Measurements from ENCODE around the gene PBLD.
"Not testable (repeated sequence)": the region's sequence is repeated elsewhere in the genome, so short reads cannot be mapped to it uniquely, and the experiment has no call there.

The PBLD gene

DNA sequence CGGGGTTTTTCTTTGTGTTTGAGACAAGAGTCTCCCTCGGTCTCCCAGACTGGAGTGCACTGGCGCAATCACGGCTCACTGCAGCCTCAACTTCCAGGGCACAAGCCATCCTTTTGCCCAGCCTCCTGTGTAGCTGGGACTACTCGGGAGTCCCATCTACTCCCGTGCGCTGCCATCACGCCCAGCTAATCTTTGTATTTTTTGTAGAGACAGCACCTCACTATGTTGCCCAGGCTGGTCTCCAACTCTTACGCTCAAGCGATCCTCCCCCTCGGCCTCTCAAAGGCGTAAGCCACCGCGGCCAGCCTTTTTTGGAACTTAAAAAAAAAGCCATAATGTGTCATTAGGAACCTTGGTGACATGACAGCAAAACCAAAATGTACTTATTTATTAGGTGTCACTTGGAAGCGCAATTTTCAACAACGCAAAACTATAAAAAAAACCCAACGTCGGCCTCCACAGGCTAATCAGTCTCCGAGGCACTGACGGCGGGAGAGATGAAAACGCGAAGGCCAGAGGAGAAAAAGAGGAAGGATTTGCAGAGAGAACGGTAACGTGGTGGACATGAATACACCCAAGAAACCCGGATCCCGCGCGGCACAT is 1.8 kb downstream of the PBLD start:
- H3K4me1 ChIP-seq (ENCODE audit: control insufficient read depth, insufficient read depth, low read length, poor library complexity, severe bottlenecking) = peaks cover 21% of the 10 kb centered on the region
- H3K27ac ChIP-seq (ENCODE audit: insufficient read depth, low read length, poor library complexity, severe bottlenecking) = peak overlapping the region; percentile 98
- H3K9me3 ChIP-seq (ENCODE audit: control insufficient read depth, low read length) = no peaks in the 10 kb centered on the region
- DNase-seq = no peak
- H3K4me3 ChIP-seq (ENCODE audit: insufficient read depth, low read depth, low read length, poor library complexity, severe bottlenecking) = peak overlapping the region; percentile 100
- H3K36me3 ChIP-seq (ENCODE audit: control insufficient read depth, insufficient read depth, low read length) = peaks cover 4% of the 10 kb centered on the region
- no peaks in the 10 kb centered on the region for H3K27me3 ChIP-seq (replicated peaks; ENCODE audit: control insufficient read depth, insufficient read depth, low read length, poor library complexity, severe bottlenecking)

DNA sequence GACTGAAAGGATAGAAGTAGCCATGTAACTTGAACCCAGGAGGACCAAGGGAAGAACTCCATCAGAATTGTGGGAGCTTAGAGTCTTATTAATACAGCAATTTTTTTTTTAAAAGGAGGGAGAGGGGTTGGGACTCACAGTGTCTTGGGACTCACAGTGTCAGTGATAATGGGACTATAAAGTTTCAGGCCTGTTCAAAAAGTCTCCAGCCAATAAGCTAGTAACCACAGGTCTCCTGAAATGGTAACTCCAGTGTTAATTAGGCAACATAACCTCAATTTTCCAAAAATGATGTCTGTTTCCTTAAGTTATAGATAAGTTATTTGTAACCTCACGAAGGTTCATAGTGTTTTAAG is 3.2 kb downstream of the PBLD start:
- no peak for DNase-seq
- Histone ChIP-seq H3K4me3 (ENCODE audit: insufficient read depth, low read depth, low read length, poor library complexity, severe bottlenecking) (no peak overlapping the region), H3K27ac (ENCODE audit: insufficient read depth, low read length, poor library complexity, severe bottlenecking) (no peak overlapping the region), H3K36me3 (ENCODE audit: control insufficient read depth, insufficient read depth, low read length) (peaks cover 4% of the 10 kb centered on the region), H3K9me3 (ENCODE audit: control insufficient read depth, low read length) (no peaks in the 10 kb centered on the region), H3K4me1 (ENCODE audit: control insufficient read depth, insufficient read depth, low read length, poor library complexity, severe bottlenecking) (peaks cover 13% of the 10 kb centered on the region), H3K27me3 (replicated peaks; ENCODE audit: control insufficient read depth, insufficient read depth, low read length, poor library complexity, severe bottlenecking) (no peaks in the 10 kb centered on the region)

DNA sequence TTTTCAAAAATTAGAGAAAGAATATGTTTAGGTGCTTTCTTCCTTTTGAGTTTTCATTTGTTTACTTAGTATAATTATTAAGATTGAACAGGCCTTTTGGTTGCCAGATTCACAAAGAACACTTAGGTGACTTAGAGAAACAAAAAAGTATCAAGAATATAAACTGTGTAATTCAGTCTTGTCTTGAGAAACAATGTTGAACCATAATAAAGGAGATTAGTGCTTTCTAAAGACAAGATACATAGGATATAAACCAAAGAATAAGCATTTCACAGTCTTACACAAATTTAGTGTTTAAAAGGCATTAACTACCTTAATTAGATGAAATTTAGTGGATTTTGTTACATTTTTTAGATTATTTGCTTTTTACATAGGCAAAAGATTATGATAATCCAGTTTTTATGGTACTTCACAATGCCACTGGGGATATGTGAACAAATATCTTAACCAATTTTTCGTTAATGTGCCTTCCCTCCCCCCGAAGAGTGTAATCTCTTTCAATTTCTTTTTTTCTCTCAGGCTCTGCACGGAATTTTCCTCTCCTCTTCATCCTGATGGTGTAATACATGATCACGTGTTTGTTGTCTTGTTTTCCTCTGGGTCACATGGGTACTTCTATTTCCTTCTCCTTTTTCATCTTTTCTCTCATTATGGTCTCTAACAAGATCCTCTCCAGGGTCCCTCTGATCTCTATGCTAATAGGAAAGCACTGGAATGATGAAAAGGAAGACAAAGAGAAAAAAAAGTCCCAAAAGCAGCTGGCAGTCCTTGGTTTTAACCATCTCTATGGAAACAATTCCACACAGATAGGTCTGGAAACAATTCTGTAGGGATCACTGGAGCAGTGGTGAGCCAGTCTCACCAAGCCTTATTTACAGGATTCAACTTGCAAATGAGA is 4.6 kb downstream of the PBLD start:
- DNase-seq = no peak
- H3K4me3 ChIP-seq (ENCODE audit: insufficient read depth, low read depth, low read length, poor library complexity, severe bottlenecking) = no peak overlapping the region
- H3K4me1 ChIP-seq (ENCODE audit: control insufficient read depth, insufficient read depth, low read length, poor library complexity, severe bottlenecking) = peaks cover 6% of the 10 kb centered on the region
- no peak overlapping the region for H3K27ac ChIP-seq (ENCODE audit: insufficient read depth, low read length, poor library complexity, severe bottlenecking)
- no peaks in the 10 kb centered on the region for H3K27me3 ChIP-seq (replicated peaks; ENCODE audit: control insufficient read depth, insufficient read depth, low read length, poor library complexity, severe bottlenecking)
- H3K36me3 ChIP-seq (ENCODE audit: control insufficient read depth, insufficient read depth, low read length) = peaks cover 4% of the 10 kb centered on the region
- no peaks in the 10 kb centered on the region for H3K9me3 ChIP-seq (ENCODE audit: control insufficient read depth, low read length)

DNA sequence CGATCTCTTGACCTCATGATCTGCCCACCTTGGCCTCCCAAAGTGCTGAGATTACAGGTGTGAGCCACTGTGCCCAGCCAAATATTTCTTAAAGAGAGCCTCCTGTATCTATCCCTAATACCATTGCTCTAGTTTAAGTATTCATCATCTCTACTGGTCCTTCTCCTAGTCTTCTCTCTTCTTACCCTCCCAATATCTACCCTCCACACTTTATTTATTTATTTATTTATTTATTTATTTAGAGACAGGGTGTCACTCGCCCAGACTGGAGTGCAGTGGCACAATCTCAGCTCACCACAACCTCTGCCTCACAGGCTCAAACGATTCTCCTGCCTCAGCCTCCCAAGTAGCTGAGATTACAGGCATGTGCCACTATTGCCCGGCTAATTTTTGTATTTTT is 8.3 kb downstream of the PBLD start:
- not testable (repeated sequence) for H3K9me3 ChIP-seq (ENCODE audit: control insufficient read depth, low read length); H3K4me3 ChIP-seq (ENCODE audit: insufficient read depth, low read depth, low read length, poor library complexity, severe bottlenecking); H3K27me3 ChIP-seq (replicated peaks; ENCODE audit: control insufficient read depth, insufficient read depth, low read length, poor library complexity, severe bottlenecking); H3K27ac ChIP-seq (ENCODE audit: insufficient read depth, low read length, poor library complexity, severe bottlenecking); H3K4me1 ChIP-seq (ENCODE audit: control insufficient read depth, insufficient read depth, low read length, poor library complexity, severe bottlenecking); DNase-seq; H3K36me3 ChIP-seq (ENCODE audit: control insufficient read depth, insufficient read depth, low read length)

DNA sequence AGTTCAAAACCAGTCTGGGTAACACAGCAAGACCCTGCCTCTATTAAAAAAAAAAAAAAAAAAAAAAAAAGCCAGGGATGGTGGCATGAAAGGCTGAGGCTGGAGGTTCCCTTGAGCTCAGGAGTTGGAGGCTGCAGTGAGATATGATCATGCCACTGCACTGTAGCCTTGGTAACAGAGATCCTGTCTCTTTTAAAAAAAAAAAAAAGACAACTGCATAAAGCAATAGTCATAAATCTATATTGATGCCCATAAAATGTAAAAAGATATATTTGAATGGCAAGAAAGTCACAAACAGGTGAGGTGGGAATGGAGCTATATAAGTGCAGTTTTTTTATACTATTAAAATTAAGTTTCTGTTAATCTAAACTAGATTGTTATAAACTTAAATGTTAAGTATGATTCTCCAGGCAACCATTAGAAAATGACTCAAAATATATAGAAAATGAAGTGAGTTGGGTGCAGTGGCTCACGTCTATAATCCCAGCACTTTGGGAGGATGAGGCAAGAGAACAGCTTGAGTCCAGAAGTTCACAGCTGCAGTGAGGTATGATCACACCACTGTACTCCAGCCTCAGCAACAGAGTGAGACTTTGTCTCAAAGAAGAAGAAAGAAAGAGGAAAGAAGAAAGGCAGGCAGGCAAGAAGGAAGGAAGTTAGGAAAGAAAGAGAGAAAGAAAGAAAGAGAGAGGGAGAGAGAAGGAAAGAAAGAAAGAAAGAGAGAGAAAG is 14.2 kb downstream of the PBLD start:
- no peaks in the 10 kb centered on the region for H3K27me3 ChIP-seq (replicated peaks; ENCODE audit: control insufficient read depth, insufficient read depth, low read length, poor library complexity, severe bottlenecking)
- no peak overlapping the region for H3K27ac ChIP-seq (ENCODE audit: insufficient read depth, low read length, poor library complexity, severe bottlenecking)
- no peaks in the 10 kb centered on the region for H3K4me1 ChIP-seq (ENCODE audit: control insufficient read depth, insufficient read depth, low read length, poor library complexity, severe bottlenecking)
- H3K9me3 ChIP-seq (ENCODE audit: control insufficient read depth, low read length) = no peaks in the 10 kb centered on the region
- H3K36me3 ChIP-seq (ENCODE audit: control insufficient read depth, insufficient read depth, low read length) = no peaks in the 10 kb centered on the region
- no peak overlapping the region for H3K4me3 ChIP-seq (ENCODE audit: insufficient read depth, low read depth, low read length, poor library complexity, severe bottlenecking)
- DNase-seq = no peak

DNA sequence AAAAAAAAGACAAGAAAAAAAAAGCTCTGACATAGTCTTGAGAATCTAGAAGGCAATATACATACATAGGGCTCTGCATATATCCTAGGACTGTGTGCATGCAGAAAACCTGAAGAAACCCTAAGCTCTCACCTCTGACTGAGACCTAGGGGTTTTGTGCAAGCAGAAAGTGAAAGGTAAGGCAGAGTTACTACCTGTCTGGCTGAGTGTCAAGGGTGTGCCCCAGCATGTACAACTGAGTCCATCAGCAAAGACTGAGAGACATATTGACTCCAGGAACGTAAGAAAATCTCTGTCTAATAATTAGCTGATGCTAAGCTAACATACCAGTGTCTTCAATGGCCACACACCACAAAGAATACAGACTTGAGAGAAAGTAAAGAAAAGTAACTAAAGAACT is 17.1 kb downstream of the PBLD start:
- Histone ChIP-seq H3K9me3 (ENCODE audit: control insufficient read depth, low read length) (no peaks in the 10 kb centered on the region), H3K27ac (ENCODE audit: insufficient read depth, low read length, poor library complexity, severe bottlenecking) (no peak overlapping the region)

DNA sequence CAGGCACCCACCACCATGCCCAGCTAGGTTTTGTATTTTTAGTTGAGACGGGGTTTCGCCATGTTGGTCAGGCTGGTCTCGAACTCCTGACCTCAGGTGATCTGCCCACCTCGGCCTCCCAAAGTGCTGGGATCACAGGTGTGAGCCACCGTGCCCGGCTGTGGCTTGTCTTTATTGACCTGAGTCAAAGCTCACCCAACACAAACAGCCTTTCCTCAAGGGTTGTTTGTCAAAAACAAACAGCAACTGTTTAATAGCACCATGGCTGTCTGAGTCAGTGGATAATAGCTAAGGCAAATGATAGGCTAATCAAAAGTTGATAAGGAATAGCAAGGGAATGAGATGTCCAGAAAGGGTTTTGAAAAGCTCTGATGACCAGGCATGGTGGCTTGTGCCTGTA is 17.8 kb downstream of the PBLD start:
- H3K9me3 ChIP-seq (ENCODE audit: control insufficient read depth, low read length); H3K27me3 ChIP-seq (replicated peaks; ENCODE audit: control insufficient read depth, insufficient read depth, low read length, poor library complexity, severe bottlenecking); H3K36me3 ChIP-seq (ENCODE audit: control insufficient read depth, insufficient read depth, low read length); H3K27ac ChIP-seq (ENCODE audit: insufficient read depth, low read length, poor library complexity, severe bottlenecking); H3K4me3 ChIP-seq (ENCODE audit: insufficient read depth, low read depth, low read length, poor library complexity, severe bottlenecking); DNase-seq; H3K4me1 ChIP-seq (ENCODE audit: control insufficient read depth, insufficient read depth, low read length, poor library complexity, severe bottlenecking): not testable (repeated sequence)

More for the DNA sequence above, 17.1 kb downstream of the PBLD start:
- no peak for DNase-seq
- no peak overlapping the region for H3K4me3 ChIP-seq (ENCODE audit: insufficient read depth, low read depth, low read length, poor library complexity, severe bottlenecking)
- H3K4me1 ChIP-seq (ENCODE audit: control insufficient read depth, insufficient read depth, low read length, poor library complexity, severe bottlenecking) = no peaks in the 10 kb centered on the region
- H3K36me3 ChIP-seq (ENCODE audit: control insufficient read depth, insufficient read depth, low read length) = no peaks in the 10 kb centered on the region
- H3K27me3 ChIP-seq (replicated peaks; ENCODE audit: control insufficient read depth, insufficient read depth, low read length, poor library complexity, severe bottlenecking) = no peaks in the 10 kb centered on the region

DNA sequence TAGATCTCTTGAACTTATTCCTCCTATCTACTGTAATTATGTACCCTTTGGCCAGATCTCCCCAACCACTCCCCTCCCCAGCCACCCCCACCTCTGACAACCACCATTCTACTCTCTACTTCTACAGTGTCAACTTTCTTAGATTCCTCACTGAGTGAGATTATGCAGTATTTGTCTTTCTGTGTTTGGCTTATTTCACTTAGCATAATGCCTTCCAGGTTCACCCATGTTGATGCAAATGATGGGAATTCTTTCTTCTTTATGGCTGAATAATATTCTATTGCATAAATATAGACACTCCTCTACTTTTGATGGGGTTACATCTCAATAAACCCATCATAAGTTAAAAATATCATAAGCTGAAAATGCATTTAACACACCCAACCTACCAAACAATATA is 22.2 kb downstream of the PBLD start:
- no peak for DNase-seq
- Histone ChIP-seq H3K27me3 (replicated peaks; ENCODE audit: control insufficient read depth, insufficient read depth, low read length, poor library complexity, severe bottlenecking) (no peaks in the 10 kb centered on the region), H3K27ac (ENCODE audit: insufficient read depth, low read length, poor library complexity, severe bottlenecking) (no peak overlapping the region), H3K36me3 (ENCODE audit: control insufficient read depth, insufficient read depth, low read length) (no peaks in the 10 kb centered on the region), H3K4me1 (ENCODE audit: control insufficient read depth, insufficient read depth, low read length, poor library complexity, severe bottlenecking) (no peaks in the 10 kb centered on the region), H3K4me3 (ENCODE audit: insufficient read depth, low read depth, low read length, poor library complexity, severe bottlenecking) (no peak overlapping the region), H3K9me3 (ENCODE audit: control insufficient read depth, low read length) (no peaks in the 10 kb centered on the region)

DNA sequence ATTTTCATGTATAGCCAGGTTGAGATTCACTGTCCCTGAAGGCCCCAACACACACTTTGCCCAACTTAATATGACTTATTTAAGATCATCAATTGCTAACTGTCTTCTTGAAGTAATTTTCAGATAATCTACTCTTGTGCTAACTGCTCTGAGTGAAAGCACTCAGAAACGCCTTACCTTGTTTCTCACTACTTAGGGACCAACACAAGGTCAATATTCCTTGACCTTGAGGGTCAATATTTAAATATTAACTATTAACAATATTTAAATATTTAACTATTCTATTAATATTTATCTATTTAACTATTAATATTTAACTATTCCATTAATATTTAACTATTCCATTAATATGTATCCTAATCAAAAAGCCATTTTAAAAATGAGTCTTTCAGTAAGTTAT is 26.9 kb downstream of the PBLD start:
- Histone ChIP-seq H3K36me3 (ENCODE audit: control insufficient read depth, insufficient read depth, low read length) (no peaks in the 10 kb centered on the region), H3K4me3 (ENCODE audit: insufficient read depth, low read depth, low read length, poor library complexity, severe bottlenecking) (no peak overlapping the region), H3K27ac (ENCODE audit: insufficient read depth, low read length, poor library complexity, severe bottlenecking) (no peak overlapping the region), H3K9me3 (ENCODE audit: control insufficient read depth, low read length) (no peaks in the 10 kb centered on the region), H3K4me1 (ENCODE audit: control insufficient read depth, insufficient read depth, low read length, poor library complexity, severe bottlenecking) (no peaks in the 10 kb centered on the region), H3K27me3 (replicated peaks; ENCODE audit: control insufficient read depth, insufficient read depth, low read length, poor library complexity, severe bottlenecking) (no peaks in the 10 kb centered on the region)
- DNase-seq = no peak

DNA sequence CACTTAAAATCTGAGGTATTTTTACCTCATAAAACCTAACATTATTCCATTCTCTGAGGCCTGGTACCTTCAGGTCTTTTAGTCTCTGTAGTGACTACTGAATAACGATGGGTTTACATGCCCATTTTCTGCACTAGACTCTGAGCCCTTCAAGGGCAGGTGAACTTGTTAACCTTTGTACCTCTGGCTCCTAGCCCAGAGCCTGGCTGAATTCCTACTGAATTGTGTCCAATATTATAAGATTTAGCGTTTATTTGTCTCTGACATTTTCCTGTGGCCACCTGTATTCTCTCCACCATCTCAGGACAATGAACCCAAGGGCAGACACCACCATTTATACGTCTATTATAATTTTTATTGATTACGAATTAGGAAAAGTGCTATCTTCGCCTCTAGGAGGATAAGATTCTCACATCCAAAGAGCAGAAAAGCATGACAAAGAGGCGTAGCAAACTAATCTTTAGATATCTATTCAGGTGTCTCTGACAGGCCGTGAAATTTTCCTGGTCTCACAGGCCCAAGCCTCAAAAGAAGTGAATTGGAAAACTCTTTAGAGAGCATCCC is 28.8 kb downstream of the PBLD start:
- H3K9me3 ChIP-seq (ENCODE audit: control insufficient read depth, low read length) = no peaks in the 10 kb centered on the region
- no peak for DNase-seq
- no peaks in the 10 kb centered on the region for H3K27me3 ChIP-seq (replicated peaks; ENCODE audit: control insufficient read depth, insufficient read depth, low read length, poor library complexity, severe bottlenecking)
- H3K4me1 ChIP-seq (ENCODE audit: control insufficient read depth, insufficient read depth, low read length, poor library complexity, severe bottlenecking) = no peaks in the 10 kb centered on the region
- no peak overlapping the region for H3K4me3 ChIP-seq (ENCODE audit: insufficient read depth, low read depth, low read length, poor library complexity, severe bottlenecking)
- no peaks in the 10 kb centered on the region for H3K36me3 ChIP-seq (ENCODE audit: control insufficient read depth, insufficient read depth, low read length)
- no peak overlapping the region for H3K27ac ChIP-seq (ENCODE audit: insufficient read depth, low read length, poor library complexity, severe bottlenecking)
